ENCODE data around the gene CCDC187. TPM values are rescaled to one million over a fixed set of nuclear protein-coding genes. Genes with fewer than 3 reads are reported as not detected.

The CCDC187 gene
- total RNA-seq, 1 experiment from 2014 or later: 2.7 TPM

DNA sequence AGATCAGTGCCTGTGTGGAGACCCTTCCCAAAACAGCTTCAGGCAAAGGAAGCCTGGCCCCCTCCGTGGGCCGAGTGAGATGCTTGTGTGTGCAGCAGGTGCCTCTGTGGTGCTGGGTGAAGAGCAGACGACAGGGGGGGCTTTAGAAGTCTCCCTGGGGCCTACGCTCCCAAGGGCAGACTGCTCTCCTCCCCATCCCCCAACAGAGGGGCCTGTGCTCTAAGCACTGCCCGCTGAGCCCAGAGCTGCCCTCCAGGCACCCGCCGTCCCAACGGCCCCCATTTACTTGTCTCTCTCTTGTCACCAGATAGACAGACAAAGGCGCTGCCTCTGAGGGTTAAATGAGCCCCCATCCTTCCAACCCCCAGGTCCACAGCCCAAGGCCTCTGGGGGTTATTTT lies 96.3 kb downstream of the CCDC187 start:
- Histone ChIP-seq H2AFZ (no peak overlapping the region), H3K4me1 (replicated peaks; ENCODE audit: insufficient read depth) (no peaks in the 10 kb centered on the region), H3F3A (ENCODE audit: insufficient read depth, low read depth) (no peaks in the 10 kb centered on the region; the same call in 1 of the 2 replicates), H3K4me2 (no peak overlapping the region), H4K20me1 (ENCODE audit: insufficient read depth) (peaks cover 13% of the 10 kb centered on the region), H3K4me3 (no peak overlapping the region), H3K27ac (no peak overlapping the region), H3K9me3 (ENCODE audit: insufficient read depth, low read depth) (no peaks in the 10 kb centered on the region), H3K27me3 (ENCODE audit: insufficient read depth, low read depth) (no peaks in the 10 kb centered on the region), H3K36me3 (ENCODE audit: low read depth) (no peaks in the 10 kb centered on the region), H3K79me2 (ENCODE audit: low read depth) (no peaks in the 10 kb centered on the region), H3K9me2 (ENCODE audit: insufficient read depth) (no peaks in the 10 kb centered on the region)
- ChIA-PET CTCF (no interaction called here), POLR2A (ENCODE audit: unreplicated experiment) (no interaction called here)
- BruUV-seq (replicated peaks): no TSS peak
- DNase-seq: no peak
- intact Hi-C loops (cut with micrococcal nuclease; ENCODE audit: unreplicated experiment): no loop called here
- TF ChIP-seq EZH2 (IDR thresholded peaks at IDR 0.05; ENCODE audit: low read depth): no peak
- TF ChIP-seq, protein P1, sequence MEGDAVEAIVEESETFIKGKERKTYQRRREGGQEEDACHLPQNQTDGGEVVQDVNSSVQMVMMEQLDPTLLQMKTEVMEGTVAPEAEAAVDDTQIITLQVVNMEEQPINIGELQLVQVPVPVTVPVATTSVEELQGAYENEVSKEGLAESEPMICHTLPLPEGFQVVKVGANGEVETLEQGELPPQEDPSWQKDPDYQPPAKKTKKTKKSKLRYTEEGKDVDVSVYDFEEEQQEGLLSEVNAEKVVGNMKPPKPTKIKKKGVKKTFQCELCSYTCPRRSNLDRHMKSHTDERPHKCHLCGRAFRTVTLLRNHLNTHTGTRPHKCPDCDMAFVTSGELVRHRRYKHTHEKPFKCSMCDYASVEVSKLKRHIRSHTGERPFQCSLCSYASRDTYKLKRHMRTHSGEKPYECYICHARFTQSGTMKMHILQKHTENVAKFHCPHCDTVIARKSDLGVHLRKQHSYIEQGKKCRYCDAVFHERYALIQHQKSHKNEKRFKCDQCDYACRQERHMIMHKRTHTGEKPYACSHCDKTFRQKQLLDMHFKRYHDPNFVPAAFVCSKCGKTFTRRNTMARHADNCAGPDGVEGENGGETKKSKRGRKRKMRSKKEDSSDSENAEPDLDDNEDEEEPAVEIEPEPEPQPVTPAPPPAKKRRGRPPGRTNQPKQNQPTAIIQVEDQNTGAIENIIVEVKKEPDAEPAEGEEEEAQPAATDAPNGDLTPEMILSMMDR (conservative IDR thresholded peaks at IDR 0.05): no peak

DNA sequence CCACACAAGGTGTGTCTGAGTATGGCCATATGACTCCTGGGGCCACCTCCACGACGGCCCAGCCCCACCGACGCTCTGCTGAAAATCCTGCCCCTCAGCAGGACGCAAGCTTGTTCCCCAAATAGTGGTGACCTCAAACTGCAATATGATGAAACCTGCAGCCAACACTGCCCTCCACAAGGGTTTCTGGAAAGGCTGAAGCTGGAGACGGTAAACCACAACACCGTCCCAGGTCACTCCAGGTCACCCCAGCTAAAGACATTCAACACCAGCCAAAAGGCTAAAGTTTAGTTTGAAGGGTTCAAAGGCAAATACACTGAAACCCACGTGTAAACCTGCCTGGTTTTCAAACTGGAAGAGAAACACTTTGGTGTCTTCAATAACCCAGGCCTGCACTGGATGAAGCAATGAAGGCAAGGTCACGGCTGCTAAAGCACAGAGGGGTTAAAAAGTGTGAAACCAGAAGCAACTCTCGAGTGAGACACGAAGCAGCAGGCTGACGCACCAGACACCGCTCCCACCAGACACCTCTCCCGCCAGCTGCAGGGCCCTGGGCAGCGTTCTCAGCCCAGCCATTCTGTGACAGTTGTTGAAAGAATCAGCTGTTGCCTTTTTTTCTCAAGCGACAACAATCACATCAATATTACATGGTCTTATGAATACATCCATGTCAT lies 97.2 kb downstream of the CCDC187 start:
- Histone ChIP-seq H3K36me3 (ENCODE audit: low read depth) (no peaks in the 10 kb centered on the region), H3K4me3 (no peak overlapping the region), H3K79me2 (ENCODE audit: low read depth) (no peaks in the 10 kb centered on the region), H3K27ac (no peak overlapping the region), H2AFZ (no peak overlapping the region), H4K20me1 (ENCODE audit: insufficient read depth) (peaks cover 12% of the 10 kb centered on the region), H3K27me3 (ENCODE audit: insufficient read depth, low read depth) (no peaks in the 10 kb centered on the region), H3K4me2 (no peak overlapping the region), H3K4me1 (replicated peaks; ENCODE audit: insufficient read depth) (no peaks in the 10 kb centered on the region), H3K9me3 (ENCODE audit: insufficient read depth, low read depth) (no peaks in the 10 kb centered on the region), H3F3A (ENCODE audit: insufficient read depth, low read depth) (no peaks in the 10 kb centered on the region; the same call in 1 of the 2 replicates), H3K9me2 (ENCODE audit: insufficient read depth) (no peaks in the 10 kb centered on the region)
- ChIA-PET CTCF (no interaction called here), POLR2A (ENCODE audit: unreplicated experiment) (no interaction called here)
- DNase-seq: no peak
- no peak for TF ChIP-seq EZH2 (IDR thresholded peaks at IDR 0.05; ENCODE audit: low read depth)
- TF ChIP-seq, protein P1 (conservative IDR thresholded peaks at IDR 0.05): no peak
- intact Hi-C loops (cut with micrococcal nuclease; ENCODE audit: unreplicated experiment): no loop called here
- TSS peak; percentile 37 for BruUV-seq (replicated peaks)

DNA sequence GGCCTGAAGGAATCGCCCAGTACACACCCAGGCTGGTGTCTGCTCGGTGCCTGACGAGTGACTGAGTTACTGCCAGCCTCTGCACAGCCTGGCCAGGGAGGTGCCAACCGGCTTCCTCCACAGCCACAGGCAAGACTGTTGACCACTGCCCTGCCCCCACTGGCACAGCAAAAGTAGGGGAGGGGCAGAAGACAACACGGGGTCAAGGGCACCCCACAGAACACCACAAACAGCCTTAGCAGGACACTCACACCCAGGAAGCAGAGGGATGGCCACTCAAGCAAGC lies 98.2 kb downstream of the CCDC187 start:
- no TSS peak for BruUV-seq (replicated peaks)
- intact Hi-C loops (cut with micrococcal nuclease; ENCODE audit: unreplicated experiment): no loop called here

More for the DNA sequence above, 98.2 kb downstream of the CCDC187 start:
- Histone ChIP-seq H3K27ac (no peak overlapping the region), H3K9me2 (ENCODE audit: insufficient read depth) (no peaks in the 10 kb centered on the region), H3K9me3 (ENCODE audit: insufficient read depth, low read depth) (no peaks in the 10 kb centered on the region), H3K4me1 (replicated peaks; ENCODE audit: insufficient read depth) (no peaks in the 10 kb centered on the region), H4K20me1 (ENCODE audit: insufficient read depth) (peaks cover 6% of the 10 kb centered on the region), H3F3A (ENCODE audit: insufficient read depth, low read depth) (no peaks in the 10 kb centered on the region; the same call in 1 of the 2 replicates), H3K79me2 (ENCODE audit: low read depth) (no peaks in the 10 kb centered on the region), H3K36me3 (ENCODE audit: low read depth) (no peaks in the 10 kb centered on the region), H3K4me3 (no peak overlapping the region), H2AFZ (no peak overlapping the region), H3K27me3 (ENCODE audit: insufficient read depth, low read depth) (no peaks in the 10 kb centered on the region), H3K4me2 (no peak overlapping the region)
- no peak for TF ChIP-seq EZH2 (IDR thresholded peaks at IDR 0.05; ENCODE audit: low read depth)
- TF ChIP-seq, protein P1 (conservative IDR thresholded peaks at IDR 0.05): no peak
- no peak for DNase-seq
- ChIA-PET POLR2A (ENCODE audit: unreplicated experiment) (no interaction called here), CTCF (interaction anchor here (0.6 kb wide), 1 partner anchor 675 kb away, joined by 4 read pairs; no protein-coding TSS in a partner anchor)
